ENCODE data around the gene BTBD9. TPM values are rescaled to one million over a fixed set of nuclear protein-coding genes. Genes with fewer than 3 reads are reported as not detected.

BTBD9 gene
- total and polyA plus RNA-seq, 2 of the 13 experiments (the other 11 are each of a cell fraction or from before 2014, with no cell fraction given), result 1.2 to 3.0 TPM

- TF ChIP-seq ZBTB2 (CRISPR knock-in tag; IDR thresholded peaks at IDR 0.05; ENCODE audit: low read depth) (no peak), NONO (IDR thresholded peaks at IDR 0.05) (no peak), NONO (CRISPR knock-in tag; conservative IDR thresholded peaks at IDR 0.05) (peak; percentile 47; the same call in 1 of the 2 replicates), ZNF331 (CRISPR knock-in tag; IDR thresholded peaks at IDR 0.05) (peak; percentile 84), HINFP (CRISPR knock-in tag; IDR thresholded peaks at IDR 0.05; ENCODE audit: low read depth) (no peak), MAFK (conservative IDR thresholded peaks at IDR 0.05 in 1 of 2, IDR thresholded peaks at IDR 0.05 in 1 of 2; ENCODE audit: low read length in 2 of 2) (no peak), HMG20B (CRISPR knock-in tag; conservative IDR thresholded peaks at IDR 0.05) (0 out of 2 replicates have a peak, but pooled peaks have one; percentile 43), ZC3H13 (CRISPR knock-in tag; IDR thresholded peaks at IDR 0.05) (no peak), SUZ12 (IDR thresholded peaks at IDR 0.05; ENCODE audit: low read depth, low read length) (no peak), ZNF709 (CRISPR knock-in tag; IDR thresholded peaks at IDR 0.05) (no peak), XRCC5 (optimal IDR thresholded peaks at IDR 0.05; ENCODE audit: low read length) (no peak), ZNF205 (CRISPR knock-in tag; IDR thresholded peaks at IDR 0.05) (peak; percentile 29; the same call in 1 of the 2 replicates)
Observed at GRCh38 chr6:38502423-38502822, 137.3 kb downstream of the BTBD9 start (continued).

GRCh38 chr6:38501931-38502330 lies 137.8 kb downstream of the BTBD9 start:
- DNase-seq (ENCODE audit: low spot score), result no peak
- no peak overlapping the region for H3K9ac ChIP-seq (ENCODE audit: insufficient read depth, low read depth, low read length)
- H3K27ac ChIP-seq (ENCODE audit: extremely low read length, insufficient read depth, low read length), result no peak overlapping the region
- no peaks in the 10 kb centered on the region for H3K36me3 ChIP-seq (replicated peaks in 1 of 2; ENCODE audit: control insufficient read depth in 1 of 2, insufficient read depth in 2 of 2, low read length in 2 of 2)
- no peaks in the 10 kb centered on the region for H3K9me3 ChIP-seq (ENCODE audit: low read length)
- no TSS peak for BruUV-seq (replicated peaks)
- H3K79me2 ChIP-seq (ENCODE audit: insufficient read depth, low read length), result no peaks in the 10 kb centered on the region
- H3K27me3 ChIP-seq (ENCODE audit: control insufficient read depth in 1 of 2, insufficient read depth in 2 of 2, low read length in 2 of 2), result no peaks in the 10 kb centered on the region
- POLR2A ChIA-PET, result no interaction called here
- H3K4me3 ChIP-seq (replicated peaks in 1 of 3; ENCODE audit: insufficient read depth in 1 of 3, low read depth in 2 of 3, low read length in 3 of 3), result no peak overlapping the region
- H2AFZ ChIP-seq (ENCODE audit: low read length), result no peak overlapping the region
- intact Hi-C loops (cut with micrococcal nuclease; ENCODE audit: unreplicated experiment), result no loop called here
- in situ Hi-C loops (cut with HindIII; ENCODE audit: extremely low pct_ligation_motif_present, low pct_unique_long_range_greater_than_20kb), result no loop called here
- CTCF ChIA-PET (ENCODE audit: low intra/inter-chr PET ratio, low total read pairs), result no interaction called here
- no peak for ATAC-seq
- no peaks in the 10 kb centered on the region for H4K20me1 ChIP-seq (ENCODE audit: insufficient read depth, low read length)
- H3K4me1 ChIP-seq (ENCODE audit: insufficient read depth, low read length), result peaks cover 30% of the 10 kb centered on the region
- FAIRE-seq, result no peak
- 60% methylated on average over 1 of the region's 1 CpG for WGBS (ENCODE audit: low lambda C conversion rate)
- H3K4me2 ChIP-seq (ENCODE audit: low read depth, low read length), result no peak overlapping the region
- TF ChIP-seq ISL2 (CRISPR knock-in tag; IDR thresholded peaks at IDR 0.05) (no peak), CTCF (CRISPR knock-in tag; IDR thresholded peaks at IDR 0.05) (no peak), RFXAP (CRISPR knock-in tag; IDR thresholded peaks at IDR 0.05; ENCODE audit: borderline replicate concordance) (no peak), UBTF (CRISPR knock-in tag; IDR thresholded peaks at IDR 0.05) (no peak), ZNF121 (CRISPR knock-in tag; IDR thresholded peaks at IDR 0.05) (no peak), CBX1 (IDR thresholded peaks at IDR 0.05; ENCODE audit: low read depth) (no peak), ZNF17 (CRISPR knock-in tag; IDR thresholded peaks at IDR 0.05) (no peak), SIN3B (IDR thresholded peaks at IDR 0.05; ENCODE audit: low read length) (no peak)
